VCaP (cell line): ENCODE data around the gene GNAL.

Experiments
- H3K27ac ChIP-seq: fragments of 450-650 bp; 2 replicates; pipeline ENCODE4 v1.5.1; 2017
- TF ChIP-seq, protein P1 (sequence below): fragments of 450-650 bp; conservative IDR thresholded peaks from 2 replicates; pipeline ENCODE4 v1.5.1; 2017; ENCODE audit warnings: mild to moderate bottlenecking, moderate library complexity

The GNAL gene

DNA sequence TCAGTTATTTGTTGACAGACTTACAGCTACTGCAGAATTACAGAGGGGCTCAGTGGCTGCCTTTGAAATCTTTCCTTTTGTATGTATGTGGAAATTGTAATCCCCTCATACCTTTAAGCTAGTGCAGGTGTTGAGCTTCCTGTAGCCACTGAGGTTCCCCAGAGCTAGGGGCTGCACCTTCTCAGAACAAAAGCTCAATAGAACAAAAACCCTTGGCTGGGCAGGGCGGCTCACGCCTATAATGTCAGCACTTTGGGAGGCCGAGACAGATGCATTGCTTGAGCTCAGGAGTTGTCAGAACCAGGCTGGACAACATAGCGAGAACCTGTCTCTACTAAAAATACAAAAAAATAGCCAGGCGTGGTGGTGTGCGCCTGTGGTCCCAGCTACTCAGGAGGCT lies 120.8 kb downstream of the GNAL start:
- TF ChIP-seq, protein P1, sequence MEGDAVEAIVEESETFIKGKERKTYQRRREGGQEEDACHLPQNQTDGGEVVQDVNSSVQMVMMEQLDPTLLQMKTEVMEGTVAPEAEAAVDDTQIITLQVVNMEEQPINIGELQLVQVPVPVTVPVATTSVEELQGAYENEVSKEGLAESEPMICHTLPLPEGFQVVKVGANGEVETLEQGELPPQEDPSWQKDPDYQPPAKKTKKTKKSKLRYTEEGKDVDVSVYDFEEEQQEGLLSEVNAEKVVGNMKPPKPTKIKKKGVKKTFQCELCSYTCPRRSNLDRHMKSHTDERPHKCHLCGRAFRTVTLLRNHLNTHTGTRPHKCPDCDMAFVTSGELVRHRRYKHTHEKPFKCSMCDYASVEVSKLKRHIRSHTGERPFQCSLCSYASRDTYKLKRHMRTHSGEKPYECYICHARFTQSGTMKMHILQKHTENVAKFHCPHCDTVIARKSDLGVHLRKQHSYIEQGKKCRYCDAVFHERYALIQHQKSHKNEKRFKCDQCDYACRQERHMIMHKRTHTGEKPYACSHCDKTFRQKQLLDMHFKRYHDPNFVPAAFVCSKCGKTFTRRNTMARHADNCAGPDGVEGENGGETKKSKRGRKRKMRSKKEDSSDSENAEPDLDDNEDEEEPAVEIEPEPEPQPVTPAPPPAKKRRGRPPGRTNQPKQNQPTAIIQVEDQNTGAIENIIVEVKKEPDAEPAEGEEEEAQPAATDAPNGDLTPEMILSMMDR: no peak
- H3K27ac ChIP-seq: no peak overlapping the region

DNA sequence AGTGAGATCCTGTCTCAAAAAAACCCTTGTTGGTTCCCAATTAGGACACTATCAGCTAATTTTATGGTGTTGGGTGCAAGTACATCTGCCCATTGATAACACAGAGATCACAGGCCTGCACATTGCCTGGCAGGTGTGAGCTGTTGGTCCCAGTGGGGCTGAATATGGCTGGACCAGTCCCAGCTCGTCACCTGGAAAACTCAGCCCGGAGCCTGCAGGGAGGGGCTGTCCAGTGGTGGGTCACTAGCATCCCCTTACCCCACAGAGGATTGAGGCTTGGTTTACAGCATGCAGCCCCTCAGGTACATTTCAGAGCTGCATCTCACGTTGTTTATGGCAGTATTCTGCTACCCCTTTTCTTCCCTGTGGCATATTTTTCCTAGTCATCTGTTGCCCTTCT lies 121.3 kb downstream of the GNAL start:
- TF ChIP-seq, protein P1: no peak
- H3K27ac ChIP-seq: no peak overlapping the region

DNA sequence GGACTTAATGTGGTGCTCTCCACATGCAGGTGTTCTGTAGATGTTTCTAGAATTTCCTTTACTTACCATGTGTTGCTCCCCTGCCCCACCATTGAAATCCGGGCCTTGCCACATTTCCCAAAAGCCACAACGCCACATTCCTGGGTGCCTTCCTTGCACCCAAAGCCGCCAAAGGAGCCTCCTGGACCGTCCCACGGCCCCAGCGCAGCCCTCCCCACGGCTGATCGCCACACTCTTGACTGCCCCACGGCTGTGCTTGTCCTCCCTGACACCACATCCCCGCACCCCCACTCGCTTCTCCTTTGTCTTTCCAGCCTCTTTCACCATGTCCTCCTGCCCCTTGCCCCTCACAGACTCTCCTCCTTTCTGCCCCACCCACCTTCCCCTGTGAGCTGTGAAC lies 121.9 kb downstream of the GNAL start:
- H3K27ac ChIP-seq: no peak overlapping the region
- TF ChIP-seq, protein P1: no peak

DNA sequence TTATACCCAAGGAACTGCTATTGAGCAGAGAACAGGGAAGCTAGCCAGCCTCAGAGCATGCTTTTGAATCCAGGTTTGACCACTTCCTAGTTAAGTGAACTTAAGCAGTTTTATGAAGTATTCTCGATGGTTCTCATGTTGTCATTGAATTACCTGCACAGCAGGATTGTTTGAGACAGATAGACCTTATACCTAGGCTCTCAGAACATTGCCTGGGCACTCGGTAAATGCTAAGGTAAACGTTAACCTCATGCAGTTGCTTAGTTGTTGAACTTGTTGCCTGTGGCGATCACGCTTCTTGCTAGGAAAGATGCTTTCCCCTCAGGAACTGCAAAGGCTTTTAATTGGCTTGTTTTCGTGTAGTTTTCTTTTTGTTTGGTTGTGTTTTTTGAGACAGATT lies 128.2 kb downstream of the GNAL start:
- TF ChIP-seq, protein P1: no peak

DNA sequence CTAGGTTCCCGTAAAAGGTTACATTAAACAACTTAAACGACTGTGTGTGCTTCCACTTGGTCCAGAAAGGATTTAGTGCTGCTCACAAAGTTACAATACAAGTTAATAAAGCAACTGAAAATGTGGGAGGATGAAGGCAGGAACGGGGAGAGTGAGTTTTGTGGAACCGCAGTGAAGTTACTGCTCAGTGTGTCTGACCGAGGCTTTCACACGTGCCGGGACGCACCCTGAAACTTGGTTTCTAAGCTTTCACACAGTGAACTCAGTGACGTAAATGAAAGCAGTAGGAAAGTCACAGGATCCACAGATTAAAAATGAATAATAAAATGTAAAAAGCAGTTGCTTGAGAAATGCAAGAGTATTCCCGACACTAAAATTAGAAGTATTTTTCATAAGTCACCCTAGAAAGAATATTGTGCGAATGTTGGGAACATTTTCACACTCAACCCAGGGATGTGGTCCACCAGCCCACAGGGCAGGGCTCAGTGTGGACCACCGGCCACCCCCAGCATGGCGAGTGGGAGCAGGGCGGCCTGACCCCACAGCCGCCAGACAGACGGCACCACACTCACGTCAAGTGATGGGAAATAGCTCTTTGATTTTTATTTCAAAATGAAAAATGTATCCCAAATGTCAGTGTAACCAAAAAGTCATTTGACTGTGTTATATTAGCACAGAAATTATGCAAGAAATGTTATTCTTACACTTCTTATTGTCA lies 129.6 kb downstream of the GNAL start:
- no peak overlapping the region for H3K27ac ChIP-seq
- TF ChIP-seq, protein P1: no peak

More for the DNA sequence above, 128.2 kb downstream of the GNAL start:
- H3K27ac ChIP-seq: no peak overlapping the region

DNA sequence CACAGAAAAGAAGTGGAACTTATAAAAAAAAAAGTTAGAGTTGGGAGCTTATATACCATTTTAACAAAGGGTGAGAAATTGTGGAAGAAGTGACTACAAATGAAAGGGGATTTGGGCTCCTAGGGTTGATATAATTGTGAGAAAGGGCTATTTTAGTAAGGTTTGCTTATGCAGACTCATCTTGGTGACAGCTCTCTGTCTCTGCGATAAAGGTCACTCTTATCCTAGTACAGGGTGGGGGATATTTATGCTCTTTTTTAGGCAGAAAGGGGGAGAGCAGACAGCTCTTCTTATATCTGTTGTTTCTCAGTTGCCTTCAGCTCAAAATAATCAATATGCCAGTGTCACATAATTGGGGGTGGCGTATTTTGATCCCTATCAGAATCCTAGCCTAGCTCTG lies 130.9 kb downstream of the GNAL start:
- no peak overlapping the region for H3K27ac ChIP-seq
- TF ChIP-seq, protein P1: no peak

DNA sequence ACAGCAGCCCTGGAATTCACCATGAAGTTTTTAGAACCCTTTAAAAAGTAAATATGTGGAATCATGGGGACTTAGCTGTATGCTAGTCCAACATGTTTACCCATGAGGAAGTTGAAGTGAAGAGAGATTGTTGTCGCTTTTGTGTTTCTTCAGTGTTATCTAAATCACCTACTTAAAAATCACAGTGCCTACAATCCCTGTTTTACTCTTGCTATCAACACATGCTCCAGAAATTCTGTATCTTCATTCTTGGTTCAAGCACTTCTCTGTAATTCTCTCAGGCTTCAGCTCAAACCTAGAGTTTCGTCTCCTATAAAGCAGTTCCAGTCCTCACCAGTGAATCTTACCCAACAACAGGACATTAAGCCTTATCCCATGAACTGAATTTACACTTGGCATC lies 131.6 kb downstream of the GNAL start:
- TF ChIP-seq, protein P1: no peak

More for the DNA sequence above, 131.6 kb downstream of the GNAL start:
- no peak overlapping the region for H3K27ac ChIP-seq
